ENCODE measurements around the gene PTCH2.

The PTCH2 gene

GRCh38 chr1:44806704-44807363, 36.2 kb downstream of the PTCH2 start, which contains the start of gene DYNLT4:
DYNLT4 (minus strand) TSS chr1:44807351; CDS start chr1:44806668, 683 bp downstream.
- Histone ChIP-seq H2AFZ (peak within 1 kb of the TSS; percentile 83), H3K36me3 (ENCODE audit: control insufficient read depth, insufficient read depth, low read length) (no peaks in the 10 kb centered on the region), H3K27ac (peak within 1 kb of the TSS; percentile 100), H3K4me2 (ENCODE audit: low read length) (peak within 1 kb of the TSS; percentile 84), H3K27me3 (ENCODE audit: control insufficient read depth, insufficient read depth, low read length) (no peaks in the 10 kb centered on the region), H3K9me3 (ENCODE audit: control insufficient read depth, low read length) (no peaks in the 10 kb centered on the region), H3K4me1 (peaks cover 38% of the 10 kb centered on the region), H3K4me3 (ENCODE audit: low read depth, low read length) (peak within 1 kb of the TSS; percentile 41), H3K9ac (peak within 1 kb of the TSS; percentile 61), H3K79me2 (peaks cover 5% of the 10 kb centered on the region)
- TF ChIP-seq CTCF (IDR thresholded peaks at IDR 0.05): no peak

GRCh38 chr1:44806025-44806703, 36.9 kb downstream of the PTCH2 start:
- Histone ChIP-seq H2AFZ (no peak overlapping the region), H3K9me3 (ENCODE audit: control insufficient read depth, low read length) (no peaks in the 10 kb centered on the region), H3K27me3 (ENCODE audit: control insufficient read depth, insufficient read depth, low read length) (no peaks in the 10 kb centered on the region), H3K79me2 (peaks cover 5% of the 10 kb centered on the region), H3K4me1 (peaks cover 36% of the 10 kb centered on the region), H3K4me3 (ENCODE audit: low read depth, low read length) (no peak overlapping the region), H3K9ac (no peak overlapping the region), H3K27ac (peak overlapping the region; percentile 100), H3K36me3 (ENCODE audit: control insufficient read depth, insufficient read depth, low read length) (no peaks in the 10 kb centered on the region), H3K4me2 (ENCODE audit: low read length) (peak overlapping the region; percentile 64)
- TF ChIP-seq CTCF (IDR thresholded peaks at IDR 0.05): no peak

- H3K36me3 ChIP-seq (ENCODE audit: control insufficient read depth, insufficient read depth, low read length): no peaks in the 10 kb centered on the region
Observed at GRCh38 chr1:44805311-44806024, 37.6 kb downstream of the PTCH2 start.

GRCh38 chr1:44803312-44804095, 39.5 kb downstream of the PTCH2 start:
- no peaks in the 10 kb centered on the region for H3K9me3 ChIP-seq (ENCODE audit: control insufficient read depth, low read length)
- no peaks in the 10 kb centered on the region for H3K27me3 ChIP-seq (ENCODE audit: control insufficient read depth, insufficient read depth, low read length)
- H3K9ac ChIP-seq: no peak overlapping the region
- no peak overlapping the region for H3K27ac ChIP-seq
- peaks cover 18% of the 10 kb centered on the region for H3K4me1 ChIP-seq
- no peaks in the 10 kb centered on the region for H3K79me2 ChIP-seq
- no peaks in the 10 kb centered on the region for H3K36me3 ChIP-seq (ENCODE audit: control insufficient read depth, insufficient read depth, low read length)
- TF ChIP-seq CTCF (IDR thresholded peaks at IDR 0.05): no peak
- no peak overlapping the region for H3K4me3 ChIP-seq (ENCODE audit: low read depth, low read length)
- H2AFZ ChIP-seq: no peak overlapping the region
- no peak overlapping the region for H3K4me2 ChIP-seq (ENCODE audit: low read length)

More at GRCh38 chr1:44805311-44806024, 37.6 kb downstream of the PTCH2 start:
- no peak overlapping the region for H3K4me3 ChIP-seq (ENCODE audit: low read depth, low read length)
- no peak overlapping the region for H3K27ac ChIP-seq
- H2AFZ ChIP-seq: no peak overlapping the region
- H3K9me3 ChIP-seq (ENCODE audit: control insufficient read depth, low read length): no peaks in the 10 kb centered on the region
- H3K9ac ChIP-seq: no peak overlapping the region
- no peak for TF ChIP-seq CTCF (IDR thresholded peaks at IDR 0.05)
- no peak overlapping the region for H3K4me2 ChIP-seq (ENCODE audit: low read length)
- peaks cover 36% of the 10 kb centered on the region for H3K4me1 ChIP-seq
- no peaks in the 10 kb centered on the region for H3K27me3 ChIP-seq (ENCODE audit: control insufficient read depth, insufficient read depth, low read length)
- peaks cover 5% of the 10 kb centered on the region for H3K79me2 ChIP-seq
